ENCODE measurements around the gene PDE7B.
"Not testable (repeated sequence)": the region's sequence is repeated elsewhere in the genome, so short reads cannot be mapped to it uniquely, and the experiment has no call there.

PDE7B gene

GRCh38 chr6:135864929-135865328, 13.4 kb downstream of the PDE7B start:
- not testable (repeated sequence) for H3K36me3 Mint-ChIP-seq; H3K9me3 Mint-ChIP-seq; H3K4me3 Mint-ChIP-seq; ATAC-seq (replicated peaks); DNase-seq; H3K27ac Mint-ChIP-seq; H3K27me3 Mint-ChIP-seq
- H3K4me1 Mint-ChIP-seq: peaks cover 6 to 18% of the 10 kb centered on the region in 2 donors

- no peak for DNase-seq
- no peak for ATAC-seq (replicated peaks)
- Mint-ChIP-seq H3K36me3 (peaks cover 2 to 8% of the 10 kb centered on the region in 2 donors), H3K4me3 (no peak overlapping the region), H3K9me3 (peaks cover 5% of the 10 kb centered on the region in 2 donors), H3K27ac (no peak overlapping the region), H3K27me3 (no peaks in the 10 kb centered on the region), H3K4me1 (peaks cover 6 to 23% of the 10 kb centered on the region in 2 donors)
These were observed 15.1 kb downstream of the PDE7B start for GRCh38 chr6:135866445-135867123.

- peaks cover 2 to 8% of the 10 kb centered on the region in 2 donors for H3K36me3 Mint-ChIP-seq
- no peaks in the 10 kb centered on the region for H3K27me3 Mint-ChIP-seq
- ATAC-seq (replicated peaks): no peak
- H3K9me3 Mint-ChIP-seq: peaks cover 5% of the 10 kb centered on the region in 2 donors
- H3K4me1 Mint-ChIP-seq: peaks cover 4 to 24% of the 10 kb centered on the region in 2 donors
- DNase-seq: no peak
- H3K4me3 Mint-ChIP-seq: no peak overlapping the region
- H3K27ac Mint-ChIP-seq: no peak overlapping the region
These were observed 15.8 kb downstream of the PDE7B start for GRCh38 chr6:135867332-135867731.

DNA sequence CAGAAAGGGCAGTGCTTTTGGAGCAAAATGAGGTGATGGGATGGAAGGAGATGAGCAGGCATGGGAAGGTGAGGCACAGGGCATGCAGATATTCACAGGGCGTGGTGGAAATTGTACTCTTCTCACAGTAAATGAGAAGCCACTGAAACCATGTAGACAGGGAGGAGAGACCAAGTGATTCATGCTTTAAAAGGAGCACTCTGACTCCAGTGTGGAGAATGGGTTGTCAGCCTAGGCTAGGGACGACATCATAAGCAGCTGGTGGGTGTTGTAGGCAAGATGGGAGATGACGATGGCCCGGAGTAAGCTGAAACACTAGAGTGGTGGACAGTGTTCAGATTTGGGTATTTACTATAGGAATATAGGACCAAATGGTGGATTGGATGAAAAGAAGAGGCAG, 18.4 kb downstream of the PDE7B start:
- ATAC-seq (replicated peaks) (no peak), DNase-seq (no peak)
- Mint-ChIP-seq H3K36me3 (peaks cover 2 to 7% of the 10 kb centered on the region in 2 donors), H3K27me3 (no peaks in the 10 kb centered on the region), H3K4me1 (peaks cover 6 to 30% of the 10 kb centered on the region in 2 donors), H3K9me3 (peaks cover 4 to 5% of the 10 kb centered on the region in 2 donors), H3K4me3 (no peak overlapping the region), H3K27ac (no peak overlapping the region)

DNA sequence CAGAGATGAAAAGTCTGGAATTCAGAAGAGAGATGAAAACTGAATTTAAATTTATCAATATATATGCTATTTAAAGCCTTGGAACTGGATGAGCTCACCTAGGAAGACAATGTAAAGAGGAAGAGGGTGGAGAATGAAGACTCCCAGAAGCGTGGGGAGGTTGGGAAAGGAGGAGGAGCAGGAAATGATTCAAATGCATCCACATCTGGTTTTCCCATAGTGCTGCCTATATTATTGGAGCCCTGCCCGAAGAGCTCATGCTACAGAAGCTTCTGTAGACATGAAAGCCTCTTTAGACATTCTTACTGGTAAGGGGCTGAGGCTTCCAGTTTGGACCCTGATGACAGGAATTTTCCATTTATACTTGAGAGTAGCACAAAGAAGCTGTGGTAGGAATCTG, 19.2 kb downstream of the PDE7B start:
- H3K27me3 Mint-ChIP-seq: no peaks in the 10 kb centered on the region
- no peak for DNase-seq
- ATAC-seq (replicated peaks): no peak
- H3K9me3 Mint-ChIP-seq: no peaks in the 10 kb centered on the region
- H3K27ac Mint-ChIP-seq: no peak overlapping the region
- no peak overlapping the region for H3K4me3 Mint-ChIP-seq
- H3K4me1 Mint-ChIP-seq: peaks cover 6 to 33% of the 10 kb centered on the region in 2 donors
- peaks cover 0 to under 1% of the 10 kb centered on the region in 2 donors for H3K36me3 Mint-ChIP-seq

- no peaks in the 10 kb centered on the region for H3K27me3 Mint-ChIP-seq
- no peak overlapping the region for H3K4me3 Mint-ChIP-seq
- H3K36me3 Mint-ChIP-seq: peaks cover 0 to 3% of the 10 kb centered on the region in 2 donors
- H3K4me1 Mint-ChIP-seq: peaks cover 8 to 39% of the 10 kb centered on the region in 2 donors
- H3K27ac Mint-ChIP-seq: no peak overlapping the region
- DNase-seq: no peak
- no peak for ATAC-seq (replicated peaks)
- H3K9me3 Mint-ChIP-seq: no peaks in the 10 kb centered on the region
These were observed 19.8 kb downstream of the PDE7B start for GRCh38 chr6:135871296-135871695.

- no peaks in the 10 kb centered on the region for H3K27me3 Mint-ChIP-seq
These were observed 20.4 kb downstream of the PDE7B start for GRCh38 chr6:135871878-135872277.

DNA sequence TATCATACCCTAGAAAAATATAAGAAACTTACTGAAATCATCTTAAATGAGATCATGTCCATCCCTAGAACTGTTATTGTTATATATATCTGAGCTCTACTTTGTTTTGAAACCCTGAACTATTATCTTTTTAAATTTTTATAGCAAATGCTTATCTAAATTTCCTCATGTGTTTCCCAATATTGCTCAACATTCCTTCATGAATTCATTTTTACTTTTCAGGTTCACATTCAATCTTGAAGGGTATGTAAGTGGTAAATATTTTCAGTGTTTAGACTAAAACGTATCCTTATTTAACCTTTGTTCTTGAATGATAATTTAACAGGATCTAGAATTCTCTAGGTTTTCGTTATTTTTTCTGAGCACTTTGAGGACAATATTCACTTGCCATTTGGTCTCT, 23.9 kb downstream of the PDE7B start:
- no peak overlapping the region for H3K4me3 Mint-ChIP-seq

More at GRCh38 chr6:135871878-135872277, 20.4 kb downstream of the PDE7B start:
- ATAC-seq (replicated peaks) (no peak), DNase-seq (no peak)
- H3K4me1 Mint-ChIP-seq: peaks cover 8 to 41% of the 10 kb centered on the region in 2 donors
- no peak overlapping the region for H3K27ac Mint-ChIP-seq
- H3K9me3 Mint-ChIP-seq: no peaks in the 10 kb centered on the region
- no peak overlapping the region for H3K4me3 Mint-ChIP-seq
- H3K36me3 Mint-ChIP-seq: peaks cover 2 to 3% of the 10 kb centered on the region in 2 donors

DNA sequence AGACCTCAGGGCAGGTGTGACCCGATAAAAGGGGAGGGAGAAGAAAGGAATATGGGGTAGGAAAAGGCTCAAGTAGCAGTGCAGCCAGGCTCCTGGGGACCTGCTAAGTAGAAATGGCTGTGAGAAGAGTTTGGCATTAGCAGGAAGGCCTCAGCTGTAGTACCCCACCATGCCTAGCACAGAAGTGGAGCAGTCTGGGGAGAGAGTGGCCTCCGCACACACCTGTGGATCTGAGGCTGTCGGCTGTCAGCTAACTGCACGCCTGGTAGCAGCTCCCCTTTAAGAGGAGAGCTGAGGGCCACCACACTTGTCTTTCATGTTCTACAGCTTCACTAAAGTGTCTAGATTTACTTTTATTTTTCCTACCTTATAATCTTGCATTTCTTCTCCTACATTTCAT, 24.6 kb downstream of the PDE7B start:
- Mint-ChIP-seq H3K9me3 (no peaks in the 10 kb centered on the region), H3K36me3 (peaks cover 5 to 6% of the 10 kb centered on the region in 2 donors), H3K4me1 (peaks cover 16 to 53% of the 10 kb centered on the region in 2 donors), H3K4me3 (no peak overlapping the region), H3K27me3 (no peaks in the 10 kb centered on the region), H3K27ac (peak overlapping the region; percentile 49)
- no peak for DNase-seq
- no peak for ATAC-seq (replicated peaks)

More for the DNA sequence above, 23.9 kb downstream of the PDE7B start:
- Mint-ChIP-seq H3K27me3 (no peaks in the 10 kb centered on the region), H3K36me3 (peaks cover 5 to 6% of the 10 kb centered on the region in 2 donors), H3K9me3 (no peaks in the 10 kb centered on the region), H3K27ac (no peak overlapping the region), H3K4me1 (peaks cover 13 to 53% of the 10 kb centered on the region in 2 donors)
- ATAC-seq (replicated peaks): no peak
- no peak for DNase-seq

DNA sequence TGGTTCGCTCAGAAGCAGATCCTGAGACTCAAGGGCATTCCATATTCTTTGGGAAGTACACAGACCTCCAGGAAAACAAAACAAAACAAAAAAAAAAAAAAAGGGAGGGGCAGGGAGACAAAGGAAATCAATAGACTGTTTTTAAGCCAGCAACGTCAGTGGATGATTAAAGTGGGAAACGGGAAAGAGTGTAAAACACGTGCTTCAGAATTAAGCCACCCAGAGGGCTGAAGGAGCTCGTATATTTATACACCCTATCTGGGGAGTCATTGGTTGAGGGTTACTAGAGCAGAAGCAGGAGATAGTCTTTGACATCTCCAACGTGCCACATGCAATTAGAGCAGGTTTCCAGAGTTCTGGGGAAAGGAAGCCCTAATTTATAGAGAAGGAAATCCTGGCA, 26.2 kb downstream of the PDE7B start:
- Mint-ChIP-seq H3K36me3 (peaks cover 5 to 6% of the 10 kb centered on the region in 2 donors), H3K4me3 (no peak overlapping the region), H3K4me1 (peaks cover 20 to 56% of the 10 kb centered on the region in 2 donors), H3K27ac (no peak overlapping the region), H3K27me3 (no peaks in the 10 kb centered on the region), H3K9me3 (no peaks in the 10 kb centered on the region)
- ATAC-seq (replicated peaks): no peak
- DNase-seq: no peak

DNA sequence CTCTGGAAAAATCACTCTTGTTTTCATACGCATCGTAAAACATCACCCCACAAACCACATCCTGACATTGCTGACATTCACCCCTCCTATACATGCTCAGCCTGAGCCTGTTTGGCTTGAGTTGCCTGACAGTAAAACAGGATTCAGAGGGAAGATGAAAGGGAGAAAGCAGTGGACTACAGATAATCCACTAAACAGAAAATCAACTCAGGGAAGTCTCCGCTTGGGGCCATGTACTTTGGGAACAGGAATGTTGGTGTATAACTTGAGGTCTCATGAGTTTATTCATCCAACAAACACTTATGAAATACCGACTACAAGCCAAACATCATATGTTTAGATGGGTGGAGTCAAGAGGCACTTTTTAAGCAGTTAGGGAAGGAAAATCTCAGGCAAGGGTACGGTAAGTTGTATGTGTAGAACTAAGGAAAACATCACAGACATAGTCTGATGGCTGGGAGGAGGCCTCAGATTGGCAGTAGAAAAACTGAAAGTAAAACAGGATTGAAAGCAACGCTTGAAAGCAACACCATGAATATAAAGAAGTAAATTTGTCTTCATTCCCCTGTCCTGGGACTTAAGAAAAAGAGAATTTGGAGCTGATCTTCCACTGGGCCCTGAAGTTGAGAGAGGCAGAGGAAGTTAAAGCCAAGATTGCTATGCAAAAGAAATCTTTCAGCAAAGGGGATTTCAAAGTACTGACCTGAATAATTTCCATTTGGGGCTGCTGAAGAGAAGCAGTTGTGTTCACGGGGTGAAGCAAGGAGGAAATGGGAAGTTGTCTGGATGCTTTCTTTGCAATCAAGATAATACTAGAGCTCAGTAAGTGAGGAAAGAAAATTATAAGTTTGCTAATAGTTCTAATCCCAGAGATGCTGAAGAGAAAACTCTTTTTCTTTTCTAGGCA, 28.8 kb downstream of the PDE7B start:
- Mint-ChIP-seq H3K36me3 (peaks cover 10 to 11% of the 10 kb centered on the region in 2 donors), H3K27me3 (no peaks in the 10 kb centered on the region), H3K4me1 (peaks cover 29 to 74% of the 10 kb centered on the region in 2 donors), H3K9me3 (no peaks in the 10 kb centered on the region), H3K27ac (peak overlapping the region; percentile 97), H3K4me3 (peak overlapping the region; percentile 77 to 80)
- ATAC-seq (replicated peaks): peak; percentile 94 to 95
- peak; percentile 47 for DNase-seq

DNA sequence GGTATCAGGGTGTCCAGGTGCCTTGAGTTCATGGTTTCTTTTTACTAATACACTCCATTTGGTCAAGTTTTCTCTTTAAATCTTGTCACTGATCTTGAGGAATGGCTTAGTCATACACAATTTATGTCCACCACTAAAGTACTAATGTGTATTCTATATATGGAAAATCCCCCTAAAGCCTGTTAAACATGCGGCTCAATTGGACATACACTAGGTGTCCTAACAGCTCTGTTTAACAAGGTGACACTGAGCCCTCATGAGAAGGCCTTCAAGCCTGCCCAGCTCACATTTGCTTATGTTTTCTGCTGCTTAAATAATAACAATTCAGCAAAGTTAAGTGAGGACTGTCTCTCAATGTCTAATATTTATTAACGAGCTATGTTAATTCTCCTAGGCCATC, 31.5 kb downstream of the PDE7B start:
- no peak overlapping the region for H3K4me3 Mint-ChIP-seq
- DNase-seq (no peak), ATAC-seq (replicated peaks) (no peak)
- peaks cover 4 to 7% of the 10 kb centered on the region in 2 donors for H3K36me3 Mint-ChIP-seq
- peaks cover 0 to 6% of the 10 kb centered on the region in 2 donors for H3K9me3 Mint-ChIP-seq
- no peaks in the 10 kb centered on the region for H3K27me3 Mint-ChIP-seq
- no peak overlapping the region for H3K27ac Mint-ChIP-seq
- peaks cover 34 to 80% of the 10 kb centered on the region in 2 donors for H3K4me1 Mint-ChIP-seq

GRCh38 chr6:135883536-135883935, 32.0 kb downstream of the PDE7B start:
- H3K36me3 Mint-ChIP-seq: peaks cover 4 to 7% of the 10 kb centered on the region in 2 donors
- H3K27me3 Mint-ChIP-seq: no peaks in the 10 kb centered on the region
- ATAC-seq (replicated peaks): no peak
- no peak overlapping the region for H3K27ac Mint-ChIP-seq
- DNase-seq: no peak
- no peak overlapping the region for H3K4me3 Mint-ChIP-seq
- H3K9me3 Mint-ChIP-seq: peaks cover 0 to 6% of the 10 kb centered on the region in 2 donors
- peaks cover 34 to 81% of the 10 kb centered on the region in 2 donors for H3K4me1 Mint-ChIP-seq

DNA sequence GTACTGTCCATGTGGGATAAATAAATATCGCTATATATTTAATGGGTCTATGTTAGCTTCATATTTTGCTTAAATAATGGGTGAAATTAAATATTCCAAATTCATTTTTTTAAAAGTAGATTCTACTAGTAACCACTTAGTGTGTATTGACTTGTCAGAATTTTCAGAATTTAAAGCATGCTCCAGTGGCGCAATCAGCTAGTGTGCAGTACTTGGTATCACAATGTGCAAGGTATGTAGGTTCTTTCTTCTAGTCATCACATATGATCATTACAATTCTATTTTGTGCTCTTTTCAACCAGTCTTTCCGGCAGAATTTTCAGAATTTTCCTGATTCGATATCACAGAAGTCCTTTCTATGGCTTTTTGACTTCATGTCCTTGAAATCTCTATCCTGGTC, 32.6 kb downstream of the PDE7B start:
- Mint-ChIP-seq H3K4me3 (no peak overlapping the region), H3K27me3 (no peaks in the 10 kb centered on the region), H3K27ac (no peak overlapping the region), H3K4me1 (peaks cover 34 to 81% of the 10 kb centered on the region in 2 donors), H3K9me3 (peaks cover 0 to 6% of the 10 kb centered on the region in 2 donors), H3K36me3 (peaks cover 4 to 7% of the 10 kb centered on the region in 2 donors)
- ATAC-seq (replicated peaks) (no peak), DNase-seq (no peak)

Measured in stimulated activated naive B cell treated with anti-CD40 and anti-IgM and Interleukin-4, amounts not matched to agents 10 μg/mL and 1 μg/mL and 100 μg/mL, for 72 hours (primary cell).